Chondrocyte (in vitro differentiated cells): ENCODE measurements around the gene P2RY11. TPM values are rescaled to one million over a fixed set of nuclear protein-coding genes. Genes with fewer than 3 reads are reported as not detected.

ENCODE experiments used
- DNase-seq: peaks from one replicate; pipeline ENCODE4 v3.0.0; 2021; ENCODE audit warnings: mixed read lengths, low spot score
- H3K27ac Mint-ChIP-seq: one replicate; pipeline ENCODE4 v1.8.0; 2021; ENCODE audit warnings: mild to moderate bottlenecking, moderate library complexity, mixed read lengths; ENCODE audit not compliant: unreplicated experiment
- H3K27me3 Mint-ChIP-seq: 2 replicates; pipeline ENCODE4 v1.8.0; 2021; ENCODE audit warnings: low read depth, mixed read lengths
- H3K36me3 Mint-ChIP-seq: 2 replicates; pipeline ENCODE4 v1.8.0; 2021; ENCODE audit warnings: low read depth, mixed read lengths
- H3K4me1 Mint-ChIP-seq: 2 replicates; pipeline ENCODE4 v1.8.0; 2021; ENCODE audit warnings: low read depth, mild to moderate bottlenecking, mixed read lengths
- H3K4me3 Mint-ChIP-seq: one replicate; pipeline ENCODE4 v1.8.0; 2021; ENCODE audit warnings: mild to moderate bottlenecking, moderate library complexity, mixed read lengths; ENCODE audit not compliant: unreplicated experiment
- H3K9me3 Mint-ChIP-seq: 2 replicates; pipeline ENCODE4 v1.8.0; 2021; ENCODE audit warnings: low read depth, mixed read lengths
- total RNA-seq: library from RNA; stranded (reverse); gene quantifications from 3 replicates; pipeline ENCODE4 v1.2.1, GENCODE V29; 2021
- TF ChIP-seq, protein P1 (sequence below): fragments of 200-600 bp; sonication (generic); IDR thresholded peaks from 2 replicates; pipeline ENCODE4 v1.5.0; 2021; ENCODE audit warnings: antibody characterized with exemption, mild to moderate bottlenecking, moderate library complexity

The P2RY11 gene
- total RNA-seq, 1 donor from 2014 or later, result 13.5 TPM

DNA sequence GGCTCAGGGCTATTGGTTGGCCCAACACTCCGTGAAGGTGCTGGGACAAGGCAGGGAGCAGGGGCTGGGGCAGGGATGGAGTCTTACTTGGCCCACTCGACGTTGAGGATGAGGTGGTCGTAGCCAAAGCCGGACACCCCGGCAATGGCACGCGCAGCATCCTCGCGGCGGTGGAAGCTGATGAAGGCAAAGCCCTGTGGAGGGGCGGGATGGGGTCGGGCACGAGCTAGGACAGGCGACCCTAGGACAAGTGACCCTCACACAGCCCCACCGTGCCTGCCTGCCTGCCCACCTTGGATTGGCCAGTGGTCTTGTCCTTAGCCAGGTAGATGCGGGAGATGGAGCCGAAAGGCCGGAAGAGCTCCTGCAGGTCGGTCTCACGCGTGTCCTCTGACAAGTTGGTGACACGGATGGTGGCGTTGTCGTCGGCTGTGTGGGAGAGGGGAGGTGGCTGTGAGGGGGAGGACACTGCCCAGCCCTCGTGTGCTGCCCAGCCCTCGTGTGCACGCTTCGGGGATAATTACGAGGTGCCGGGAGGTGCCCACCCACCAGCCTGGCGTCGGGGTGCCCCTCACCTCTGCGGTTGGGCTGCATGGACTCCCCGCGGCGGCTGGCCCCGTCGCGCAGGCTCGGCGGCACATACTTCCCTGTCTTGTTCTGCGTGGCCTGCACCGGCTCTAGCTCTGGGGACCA lies 4.0 kb downstream of the P2RY11 start:
- H3K9me3 Mint-ChIP-seq, result no peaks in the 10 kb centered on the region
- no peak overlapping the region for H3K4me3 Mint-ChIP-seq
- H3K4me1 Mint-ChIP-seq, result peaks cover 25% of the 10 kb centered on the region
- DNase-seq, result no peak
- TF ChIP-seq, protein P1, sequence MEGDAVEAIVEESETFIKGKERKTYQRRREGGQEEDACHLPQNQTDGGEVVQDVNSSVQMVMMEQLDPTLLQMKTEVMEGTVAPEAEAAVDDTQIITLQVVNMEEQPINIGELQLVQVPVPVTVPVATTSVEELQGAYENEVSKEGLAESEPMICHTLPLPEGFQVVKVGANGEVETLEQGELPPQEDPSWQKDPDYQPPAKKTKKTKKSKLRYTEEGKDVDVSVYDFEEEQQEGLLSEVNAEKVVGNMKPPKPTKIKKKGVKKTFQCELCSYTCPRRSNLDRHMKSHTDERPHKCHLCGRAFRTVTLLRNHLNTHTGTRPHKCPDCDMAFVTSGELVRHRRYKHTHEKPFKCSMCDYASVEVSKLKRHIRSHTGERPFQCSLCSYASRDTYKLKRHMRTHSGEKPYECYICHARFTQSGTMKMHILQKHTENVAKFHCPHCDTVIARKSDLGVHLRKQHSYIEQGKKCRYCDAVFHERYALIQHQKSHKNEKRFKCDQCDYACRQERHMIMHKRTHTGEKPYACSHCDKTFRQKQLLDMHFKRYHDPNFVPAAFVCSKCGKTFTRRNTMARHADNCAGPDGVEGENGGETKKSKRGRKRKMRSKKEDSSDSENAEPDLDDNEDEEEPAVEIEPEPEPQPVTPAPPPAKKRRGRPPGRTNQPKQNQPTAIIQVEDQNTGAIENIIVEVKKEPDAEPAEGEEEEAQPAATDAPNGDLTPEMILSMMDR, result no peak
- H3K27ac Mint-ChIP-seq, result peak overlapping the region; percentile 22
- peaks cover 9% of the 10 kb centered on the region for H3K36me3 Mint-ChIP-seq
- no peaks in the 10 kb centered on the region for H3K27me3 Mint-ChIP-seq

DNA sequence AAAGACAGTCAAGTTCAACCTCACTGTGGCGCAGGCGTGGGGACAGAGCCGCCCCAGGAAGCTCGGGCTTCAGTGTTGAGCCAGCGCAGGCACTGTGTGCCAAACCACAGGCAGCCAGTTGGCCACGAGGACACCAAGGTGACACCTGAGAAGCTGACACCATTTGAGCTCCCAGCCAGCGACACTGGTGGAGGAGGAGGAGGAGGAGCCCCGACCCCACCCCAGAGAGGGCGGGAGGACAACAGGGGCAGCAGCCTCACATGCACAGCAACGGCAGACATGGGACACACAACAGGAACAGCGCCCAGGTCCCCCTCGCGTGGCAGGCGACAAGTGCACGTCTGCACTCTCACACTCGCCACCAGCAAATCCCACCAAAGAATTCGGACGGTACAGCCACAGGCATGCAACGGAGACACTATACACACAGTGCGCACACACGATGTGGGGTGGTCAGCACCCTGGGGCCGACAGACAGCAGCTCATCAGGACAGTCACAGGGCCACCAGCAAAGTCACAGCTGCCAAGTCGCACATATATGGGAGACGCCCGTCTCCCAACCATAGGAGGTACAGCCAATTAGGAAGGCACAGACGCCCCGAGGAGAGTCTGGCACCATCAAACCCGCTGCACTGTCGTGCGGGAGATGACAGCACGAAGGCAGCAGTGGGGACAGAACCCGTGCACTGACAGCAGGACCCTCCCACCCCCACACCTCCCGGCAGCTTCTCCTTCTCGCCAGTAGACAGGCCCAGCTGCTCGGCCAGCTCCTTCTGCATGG lies 4.8 kb downstream of the P2RY11 start:
- H3K27ac Mint-ChIP-seq, result no peak overlapping the region
- H3K27me3 Mint-ChIP-seq, result no peaks in the 10 kb centered on the region
- no peaks in the 10 kb centered on the region for H3K9me3 Mint-ChIP-seq
- no peak for DNase-seq
- H3K36me3 Mint-ChIP-seq, result peaks cover 6% of the 10 kb centered on the region
- TF ChIP-seq, protein P1, result no peak
- H3K4me1 Mint-ChIP-seq, result peaks cover 29% of the 10 kb centered on the region
- no peak overlapping the region for H3K4me3 Mint-ChIP-seq

DNA sequence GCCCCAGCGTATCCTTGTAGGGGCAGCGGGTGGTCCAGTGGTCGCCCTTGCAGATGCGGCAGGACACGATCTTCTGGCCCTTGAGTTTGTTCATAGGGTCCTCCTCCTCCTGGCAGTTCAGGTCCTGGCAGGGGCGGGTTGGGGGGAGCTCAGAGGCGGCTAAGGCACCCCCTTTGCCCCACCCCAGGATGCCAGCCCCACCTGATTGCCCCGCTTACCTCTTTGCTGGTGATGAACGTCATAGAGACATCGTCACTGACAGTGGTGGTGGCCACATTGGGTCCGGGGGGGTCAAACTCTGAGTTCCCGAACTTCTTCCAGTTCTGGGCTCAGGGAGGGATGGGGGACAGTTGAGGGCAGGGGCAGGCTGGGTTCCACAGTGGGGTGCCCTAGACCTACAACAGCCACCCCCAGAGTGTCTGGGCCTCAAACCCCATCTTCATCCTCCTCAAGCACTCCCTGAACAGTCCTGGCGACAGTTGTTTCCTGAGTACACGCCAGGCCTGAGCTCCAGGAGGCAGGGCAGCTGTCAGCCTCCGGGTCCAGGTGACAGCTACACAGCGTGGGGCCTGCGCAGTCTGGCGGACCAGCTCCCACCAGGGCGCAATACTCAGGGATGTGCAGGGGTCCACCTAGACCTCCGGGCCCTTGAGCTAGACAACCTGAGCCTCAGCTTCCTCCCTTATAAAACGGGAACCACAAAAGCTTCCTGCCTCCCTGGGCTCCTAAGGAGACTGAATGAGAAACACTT lies 5.5 kb downstream of the P2RY11 start:
- Mint-ChIP-seq H3K36me3 (peaks cover 6% of the 10 kb centered on the region), H3K4me3 (no peak overlapping the region), H3K4me1 (peaks cover 29% of the 10 kb centered on the region), H3K9me3 (no peaks in the 10 kb centered on the region), H3K27me3 (no peaks in the 10 kb centered on the region), H3K27ac (no peak overlapping the region)
- TF ChIP-seq, protein P1, result no peak
- no peak for DNase-seq

DNA sequence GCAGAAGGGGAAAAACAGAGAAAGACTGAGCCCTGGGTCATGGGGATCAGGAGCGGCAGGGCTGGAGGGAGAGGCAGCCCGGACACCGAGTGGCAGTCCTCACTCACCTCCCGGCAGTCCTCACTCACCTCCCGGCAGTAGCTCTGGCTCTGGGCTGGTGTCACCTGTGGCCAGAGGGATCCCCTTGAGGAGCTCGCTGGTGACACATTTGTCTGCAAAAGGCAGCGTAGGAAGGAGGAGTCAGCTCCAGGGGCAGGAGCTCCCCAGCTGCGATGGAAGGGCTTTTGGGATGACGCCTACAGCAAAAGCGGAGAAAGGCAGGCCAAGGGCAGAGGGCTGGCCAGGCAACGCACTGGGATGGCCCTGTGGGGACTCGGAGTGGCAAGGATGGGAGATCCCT lies 7.5 kb downstream of the P2RY11 start:
- Mint-ChIP-seq H3K27me3 (no peaks in the 10 kb centered on the region), H3K4me1 (peaks cover 27% of the 10 kb centered on the region), H3K4me3 (peak overlapping the region; percentile 93), H3K36me3 (peaks cover 6% of the 10 kb centered on the region), H3K27ac (peak overlapping the region; percentile 95), H3K9me3 (no peaks in the 10 kb centered on the region)
- no peak for DNase-seq
- TF ChIP-seq, protein P1, result no peak

DNA sequence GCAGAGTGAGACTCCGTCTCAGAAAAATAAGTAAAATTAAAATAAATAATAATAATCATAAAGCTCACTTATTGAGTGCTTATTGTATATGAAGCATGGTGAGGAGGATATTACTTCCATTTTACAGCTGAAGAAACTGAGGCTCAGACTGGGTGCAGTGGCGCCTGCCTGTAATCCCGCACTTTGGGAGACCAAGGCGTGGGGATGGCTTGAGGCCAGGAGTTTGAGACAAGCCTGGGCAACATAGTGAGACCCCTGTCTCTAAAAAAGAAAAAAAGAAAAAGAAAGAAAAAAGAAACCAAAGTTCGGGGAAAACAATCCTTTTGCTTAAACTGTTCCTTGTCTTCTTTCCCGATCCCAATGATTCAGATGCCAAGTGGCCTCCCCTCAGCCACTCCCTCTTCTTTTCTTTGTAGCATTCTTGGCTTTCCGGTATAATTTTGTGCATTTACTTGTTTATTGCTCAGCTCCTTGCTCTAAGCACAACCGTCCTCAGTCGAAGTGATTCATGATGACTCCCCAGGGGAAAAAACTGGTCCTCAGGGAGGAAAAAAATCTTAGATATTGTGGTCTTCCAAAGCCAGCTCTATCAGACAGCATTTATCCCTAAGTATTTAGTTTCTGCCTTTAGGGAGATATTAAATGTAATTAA lies 9.2 kb downstream of the P2RY11 start:
- DNase-seq, result no peak
- Mint-ChIP-seq H3K4me3 (no peak overlapping the region), H3K27ac (peak overlapping the region; percentile 57), H3K4me1 (peaks cover 27% of the 10 kb centered on the region), H3K9me3 (peaks cover 3% of the 10 kb centered on the region), H3K36me3 (peaks cover 9% of the 10 kb centered on the region), H3K27me3 (no peaks in the 10 kb centered on the region)
- TF ChIP-seq, protein P1, result no peak
